Measurements from ENCODE around the gene IRF4.

Gene IRF4

GRCh38 chr6:358432-358831 lies 33.1 kb upstream of the IRF4 start:
- TF ChIP-seq GATA1 (IDR thresholded peaks at IDR 0.05; ENCODE audit: low read depth, low read length) (no peak), POLR2A (IDR thresholded peaks at IDR 0.05; ENCODE audit: low read length) (no peak)
- no peak for DNase-seq

GRCh38 chr6:358847-359246 lies 32.7 kb upstream of the IRF4 start:
- no peak for TF ChIP-seq GATA1 (IDR thresholded peaks at IDR 0.05; ENCODE audit: low read depth, low read length)
- no peak for TF ChIP-seq POLR2A (IDR thresholded peaks at IDR 0.05; ENCODE audit: low read length)
- no peak for DNase-seq

- TF ChIP-seq GATA1 (IDR thresholded peaks at IDR 0.05; ENCODE audit: low read depth, low read length) (no peak), POLR2A (IDR thresholded peaks at IDR 0.05; ENCODE audit: low read length) (no peak)
These were observed 32.1 kb upstream of the IRF4 start for GRCh38 chr6:359261-360035.

GRCh38 chr6:360349-360748 lies 31.2 kb upstream of the IRF4 start:
- TF ChIP-seq POLR2A (IDR thresholded peaks at IDR 0.05; ENCODE audit: low read length), result no peak
- no peak for TF ChIP-seq GATA1 (IDR thresholded peaks at IDR 0.05; ENCODE audit: low read depth, low read length)
- no peak for DNase-seq

More at GRCh38 chr6:359261-360035, 32.1 kb upstream of the IRF4 start:
- no peak for DNase-seq

- DNase-seq, result no peak
- no peak for TF ChIP-seq GATA1 (IDR thresholded peaks at IDR 0.05; ENCODE audit: low read depth, low read length)
- no peak for TF ChIP-seq POLR2A (IDR thresholded peaks at IDR 0.05; ENCODE audit: low read length)
These were observed 30.7 kb upstream of the IRF4 start for GRCh38 chr6:360764-361373.

- DNase-seq, result no peak
- TF ChIP-seq GATA1 (IDR thresholded peaks at IDR 0.05; ENCODE audit: low read depth, low read length) (no peak), POLR2A (IDR thresholded peaks at IDR 0.05; ENCODE audit: low read length) (no peak)
These were observed 30.0 kb upstream of the IRF4 start for GRCh38 chr6:361411-362132.

GRCh38 chr6:362231-362923 lies 29.2 kb upstream of the IRF4 start:
- TF ChIP-seq GATA1 (IDR thresholded peaks at IDR 0.05; ENCODE audit: low read depth, low read length) (no peak), POLR2A (IDR thresholded peaks at IDR 0.05; ENCODE audit: low read length) (no peak)
- DNase-seq, result no peak

- DNase-seq, result no peak
- TF ChIP-seq GATA1 (IDR thresholded peaks at IDR 0.05; ENCODE audit: low read depth, low read length) (no peak), POLR2A (IDR thresholded peaks at IDR 0.05; ENCODE audit: low read length) (no peak)
These were observed 28.7 kb upstream of the IRF4 start for GRCh38 chr6:362924-363249.

GRCh38 chr6:363291-363690 lies 28.3 kb upstream of the IRF4 start:
- TF ChIP-seq POLR2A (IDR thresholded peaks at IDR 0.05; ENCODE audit: low read length) (no peak), GATA1 (IDR thresholded peaks at IDR 0.05; ENCODE audit: low read depth, low read length) (no peak)
- DNase-seq, result no peak

- DNase-seq, result no peak
- no peak for TF ChIP-seq POLR2A (IDR thresholded peaks at IDR 0.05; ENCODE audit: low read length)
- TF ChIP-seq GATA1 (IDR thresholded peaks at IDR 0.05; ENCODE audit: low read depth, low read length), result no peak
These were observed 27.6 kb upstream of the IRF4 start for GRCh38 chr6:363909-364308.

GRCh38 chr6:364609-365540 lies 26.7 kb upstream of the IRF4 start:
- TF ChIP-seq GATA1 (IDR thresholded peaks at IDR 0.05; ENCODE audit: low read depth, low read length) (no peak), POLR2A (IDR thresholded peaks at IDR 0.05; ENCODE audit: low read length) (no peak)
- no peak for DNase-seq

- DNase-seq, result no peak
These were observed 25.7 kb upstream of the IRF4 start for GRCh38 chr6:365835-366234.

More at GRCh38 chr6:365835-366234, 25.7 kb upstream of the IRF4 start:
- TF ChIP-seq GATA1 (IDR thresholded peaks at IDR 0.05; ENCODE audit: low read depth, low read length) (no peak), POLR2A (IDR thresholded peaks at IDR 0.05; ENCODE audit: low read length) (no peak)
